GM18907 (cell line): ENCODE results near the gene ECHDC3.

Experiments
- ATAC-seq: cut with Tn5 transposase; IDR thresholded peaks from one replicate; pipeline ENCODE4 v1.9.1; 2021; ENCODE audit warnings: mild to moderate bottlenecking, moderate library complexity; ENCODE audit not compliant: unreplicated experiment

ECHDC3 gene

GRCh38 chr10:11776080-11776479 is 33.9 kb downstream of the ECHDC3 start:
- no peak for ATAC-seq

GRCh38 chr10:11781114-11781513 is 38.9 kb downstream of the ECHDC3 start:
- ATAC-seq, result no peak

- ATAC-seq, result no peak
These were observed 40.8 kb downstream of the ECHDC3 start for GRCh38 chr10:11782793-11783557.

DNA sequence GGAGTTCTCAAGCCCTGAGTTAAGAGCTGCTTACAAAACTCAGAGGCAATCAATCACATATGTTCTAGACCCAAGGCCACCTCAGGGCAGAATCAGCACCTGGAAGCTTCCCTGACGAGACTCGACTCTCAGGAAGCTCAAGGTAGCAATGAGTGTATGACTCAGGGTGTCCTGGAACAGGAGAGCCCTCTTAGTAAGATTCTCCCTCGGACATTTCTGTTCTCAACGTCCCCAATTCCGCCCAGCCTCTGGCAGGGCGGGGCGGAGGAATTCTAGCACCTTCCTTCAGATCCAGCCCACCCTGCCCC is 41.3 kb downstream of the ECHDC3 start:
- no peak for ATAC-seq

GRCh38 chr10:11787374-11787773 is 45.2 kb downstream of the ECHDC3 start:
- ATAC-seq, result no peak

- no peak for ATAC-seq
These were observed 45.7 kb downstream of the ECHDC3 start for GRCh38 chr10:11787846-11788245.

DNA sequence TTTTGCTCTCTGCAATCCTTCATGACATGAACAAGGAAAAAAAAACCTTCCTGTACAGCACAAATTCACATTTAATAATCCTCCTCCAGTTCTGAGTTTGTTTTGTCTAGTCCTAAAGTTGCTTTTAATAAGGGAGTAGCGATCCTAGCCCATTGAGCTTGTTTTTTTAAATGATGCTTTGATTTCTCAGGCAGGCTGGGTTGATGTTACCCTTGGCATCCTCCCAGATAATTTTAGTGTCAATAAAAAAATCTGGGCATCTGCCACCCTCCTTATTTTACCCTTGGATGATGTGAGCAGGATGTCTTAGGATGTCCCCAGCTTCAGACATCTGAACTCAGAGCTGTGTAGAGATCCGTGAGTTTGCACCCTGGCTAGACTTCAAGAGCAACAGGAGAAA is 47.1 kb downstream of the ECHDC3 start:
- no peak for ATAC-seq

DNA sequence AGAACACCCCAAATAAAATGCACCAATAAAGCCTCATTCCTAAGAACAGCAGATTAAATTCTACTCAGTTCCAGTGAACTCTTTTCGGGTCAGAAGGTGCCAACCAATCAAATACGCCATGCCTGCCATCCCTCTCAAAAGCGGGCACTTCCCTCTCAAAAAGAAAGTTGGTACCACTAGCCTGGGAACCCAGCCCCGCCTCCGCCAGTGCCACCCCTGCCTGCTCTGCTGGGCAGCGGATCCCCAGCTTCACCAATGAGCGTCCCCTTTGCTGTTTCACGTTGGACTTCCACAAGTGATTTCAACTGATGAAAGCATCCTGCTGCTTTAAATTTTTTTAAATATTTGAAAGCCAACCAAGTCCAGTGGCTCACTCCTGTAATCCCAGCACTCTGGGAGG is 47.8 kb downstream of the ECHDC3 start:
- no peak for ATAC-seq

DNA sequence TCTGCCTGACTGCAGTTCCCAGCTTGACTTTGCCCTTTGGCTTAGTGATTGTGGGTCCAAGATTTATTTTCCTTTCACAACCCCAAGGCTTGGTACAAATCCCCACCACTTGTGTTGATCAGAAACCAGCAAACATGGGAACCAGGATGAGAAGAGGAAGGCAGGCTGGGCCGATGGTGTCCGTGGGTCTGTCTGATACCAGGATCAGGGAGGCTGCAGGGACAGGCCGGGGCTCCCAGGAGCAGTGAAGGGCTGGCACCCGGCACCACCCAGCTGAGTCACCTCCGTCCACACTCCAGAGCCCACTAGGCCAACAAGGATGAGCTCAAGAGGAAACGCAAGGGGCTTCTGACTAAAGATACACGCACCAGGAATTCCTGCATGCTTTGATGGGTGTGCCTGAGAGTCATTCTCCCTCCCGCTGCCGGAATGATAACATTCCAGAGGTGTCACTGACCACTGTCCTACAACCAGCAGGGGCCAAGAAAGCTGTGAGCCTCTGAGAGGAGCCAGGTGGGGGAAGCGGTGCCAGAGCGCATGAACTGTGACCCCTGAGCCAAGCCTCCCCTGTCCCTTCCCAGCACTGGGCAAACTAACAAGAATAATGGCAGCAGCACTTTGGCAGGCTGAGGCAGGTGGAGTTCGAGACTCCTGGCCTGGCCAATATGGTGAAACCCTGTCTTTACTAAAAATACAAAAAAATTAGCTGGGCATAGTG is 51.7 kb downstream of the ECHDC3 start:
- ATAC-seq, result no peak

- no peak for ATAC-seq
These were observed 52.4 kb downstream of the ECHDC3 start for GRCh38 chr10:11794566-11794965.

DNA sequence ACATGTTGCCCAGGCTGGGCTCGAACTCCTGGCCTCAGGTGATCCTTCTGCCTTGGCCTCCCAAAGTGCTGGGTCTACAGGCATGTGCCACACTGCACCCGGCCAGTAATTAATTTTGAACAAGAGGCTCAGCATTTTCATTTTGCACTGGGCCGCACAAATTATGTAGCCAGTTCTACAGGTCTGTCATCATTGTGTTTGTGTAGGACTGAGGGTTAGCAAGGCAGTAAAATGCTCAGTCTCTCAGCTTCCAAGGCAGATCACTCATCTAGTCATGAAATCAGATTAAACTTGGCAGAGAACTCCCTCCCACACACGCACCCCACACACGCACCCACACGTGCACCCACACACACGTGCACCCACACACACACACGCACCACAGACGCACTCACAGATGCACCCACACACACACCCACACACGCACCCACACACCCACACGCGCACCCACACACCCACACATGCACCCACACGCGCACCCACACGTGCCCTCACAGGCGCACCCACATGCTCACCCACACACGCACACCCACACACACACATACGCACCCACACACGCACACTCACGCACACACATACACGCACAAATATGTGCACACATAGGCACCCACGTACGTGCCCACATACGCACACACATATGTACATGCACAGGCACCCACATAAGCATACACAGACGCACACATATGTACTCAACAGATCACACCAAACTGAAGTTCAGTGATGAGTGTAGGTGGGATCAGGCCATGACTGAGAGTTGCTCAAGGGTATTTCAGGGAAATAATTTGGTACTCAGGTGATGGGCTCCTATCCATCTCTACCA is 53.1 kb downstream of the ECHDC3 start:
- no peak for ATAC-seq

GRCh38 chr10:11796474-11796873 is 54.3 kb downstream of the ECHDC3 start:
- no peak for ATAC-seq

DNA sequence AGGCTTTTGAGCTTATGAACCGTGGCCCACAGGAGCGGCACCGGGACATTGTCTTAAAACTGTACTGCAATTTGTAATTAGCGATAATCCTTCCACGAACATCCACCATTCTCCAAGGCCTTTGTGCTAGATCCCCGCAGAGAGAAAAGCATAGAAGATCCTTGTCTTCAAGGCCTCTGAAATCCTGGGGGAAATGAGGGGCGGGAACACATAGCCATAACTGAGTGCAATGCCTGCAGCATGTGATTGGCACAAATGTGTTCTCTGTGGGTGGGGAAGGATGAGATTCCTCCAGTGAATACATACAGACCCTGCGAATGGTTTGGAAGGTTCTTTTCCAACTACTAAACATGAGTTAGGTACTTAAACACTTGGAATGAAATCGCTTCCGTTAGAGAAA is 55.1 kb downstream of the ECHDC3 start:
- ATAC-seq, result no peak

DNA sequence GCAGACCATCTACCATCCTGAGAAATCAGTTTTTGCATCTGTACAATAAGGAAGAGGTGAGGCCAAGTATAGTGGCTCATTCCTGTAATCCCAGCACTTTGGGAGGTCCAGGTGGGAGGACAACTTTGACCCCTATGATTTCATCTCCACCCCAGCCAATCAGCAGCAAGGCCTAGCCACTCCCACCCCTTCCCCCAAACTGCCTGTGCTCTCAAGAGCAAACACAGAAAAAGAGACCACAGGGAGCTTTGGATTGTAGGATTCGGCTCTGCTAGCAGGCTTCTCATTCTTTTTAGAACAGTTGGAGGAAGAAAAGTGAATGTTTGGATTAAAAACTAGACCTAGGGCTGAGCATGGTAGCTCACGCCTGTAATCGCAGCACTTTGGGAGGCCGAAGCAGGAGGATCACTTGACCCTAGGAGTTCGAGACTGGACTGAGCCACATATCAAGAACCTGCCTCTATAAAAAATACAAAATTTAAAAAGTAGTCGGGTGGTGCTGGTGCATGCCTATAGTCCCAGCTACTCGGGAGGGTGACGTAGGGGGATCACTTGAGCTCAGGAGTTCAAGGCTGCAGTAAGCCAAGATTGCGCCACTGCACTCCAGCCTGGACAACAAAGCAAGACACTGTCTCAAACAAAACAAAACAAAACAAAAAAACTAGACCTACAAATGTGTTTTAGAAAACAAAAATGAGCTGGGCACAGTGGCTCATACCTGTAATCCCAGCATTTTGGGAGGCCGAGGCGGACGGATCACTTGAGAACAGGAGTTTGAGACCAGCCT is 55.9 kb downstream of the ECHDC3 start:
- no peak for ATAC-seq

DNA sequence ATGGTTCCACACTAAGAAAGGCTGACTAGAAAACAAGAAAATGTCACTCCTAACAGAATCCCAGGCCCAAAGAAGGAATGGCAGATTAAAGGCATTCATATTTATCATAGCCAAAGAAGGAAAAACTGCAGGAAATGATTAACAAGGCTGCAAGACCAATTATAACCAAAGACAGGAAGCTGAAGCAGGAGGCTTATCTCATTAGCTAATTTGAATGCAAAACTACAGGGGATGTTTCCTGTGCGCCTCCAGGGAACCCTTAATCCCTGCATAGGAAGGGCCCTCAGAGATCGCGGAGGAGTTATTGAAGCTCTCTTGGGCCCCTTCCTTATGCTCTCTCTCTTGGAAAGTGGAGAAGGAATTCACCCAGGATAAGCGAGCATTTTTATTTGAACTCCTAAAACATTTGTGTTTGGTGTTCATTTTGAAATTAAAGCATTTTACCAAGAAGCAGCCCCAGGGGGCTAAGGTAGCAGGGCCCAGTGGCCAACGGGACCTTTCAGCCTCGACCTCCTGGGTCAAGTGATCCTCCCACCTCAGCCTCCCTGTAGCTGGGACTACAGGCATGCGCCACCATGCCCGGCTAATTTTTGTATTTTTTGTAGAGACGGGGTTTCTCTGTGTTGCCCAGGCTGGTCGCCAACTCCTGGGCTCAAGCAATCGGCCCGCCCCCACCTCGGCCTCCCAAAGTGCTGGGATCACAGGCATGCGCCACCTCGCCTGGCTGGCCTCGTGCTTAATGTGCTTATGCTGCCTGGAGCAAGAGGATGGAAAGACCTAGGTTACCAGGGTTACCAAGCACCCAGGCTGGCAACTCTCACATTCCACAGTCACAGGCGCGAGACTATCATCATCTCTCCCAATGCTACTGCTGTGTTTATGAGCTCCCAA is 56.9 kb downstream of the ECHDC3 start:
- ATAC-seq, result no peak

DNA sequence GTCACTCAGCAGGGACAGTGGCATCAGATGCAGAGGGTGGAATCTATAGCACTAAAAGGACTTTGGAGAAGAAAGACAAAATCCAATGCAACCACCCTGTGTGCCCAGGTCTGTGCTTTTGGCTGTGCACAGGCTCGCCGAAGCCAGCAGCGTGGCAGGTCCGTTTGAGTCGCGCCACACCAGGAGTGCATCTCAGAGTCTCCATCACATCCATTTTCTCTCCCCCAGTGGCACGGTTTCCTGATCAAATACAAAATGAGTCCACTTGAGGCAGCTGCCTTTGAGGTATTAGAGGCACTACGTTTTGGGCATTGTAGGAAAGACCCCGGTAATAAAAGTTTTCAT is 57.5 kb downstream of the ECHDC3 start:
- no peak for ATAC-seq

- ATAC-seq, result no peak
These were observed 62.2 kb downstream of the ECHDC3 start for GRCh38 chr10:11804336-11804735.

GRCh38 chr10:11805792-11806191 is 63.6 kb downstream of the ECHDC3 start:
- ATAC-seq, result no peak

- ATAC-seq, result no peak
These were observed 64.5 kb downstream of the ECHDC3 start for GRCh38 chr10:11806706-11807105.

- no peak for ATAC-seq
These were observed 66.6 kb downstream of the ECHDC3 start for GRCh38 chr10:11808808-11809207.
